GM18873 (cell line): Measurements from ENCODE around the gene PDCD1LG2.
A peak's percentile ranks its signal among the peaks of the same experiment; 100 is the strongest.
"Not testable (repeated sequence)": the region's sequence is repeated elsewhere in the genome, so short reads cannot be mapped to it uniquely, and the experiment has no call there.

Experiments used
- ATAC-seq: cut with Tn5 transposase; IDR thresholded peaks from one replicate; pipeline ENCODE4 v1.9.1; 2021; ENCODE audit warnings: mild to moderate bottlenecking, moderate library complexity, moderate number of reproducible peaks; ENCODE audit not compliant: unreplicated experiment, low FRiP score

PDCD1LG2 gene

DNA sequence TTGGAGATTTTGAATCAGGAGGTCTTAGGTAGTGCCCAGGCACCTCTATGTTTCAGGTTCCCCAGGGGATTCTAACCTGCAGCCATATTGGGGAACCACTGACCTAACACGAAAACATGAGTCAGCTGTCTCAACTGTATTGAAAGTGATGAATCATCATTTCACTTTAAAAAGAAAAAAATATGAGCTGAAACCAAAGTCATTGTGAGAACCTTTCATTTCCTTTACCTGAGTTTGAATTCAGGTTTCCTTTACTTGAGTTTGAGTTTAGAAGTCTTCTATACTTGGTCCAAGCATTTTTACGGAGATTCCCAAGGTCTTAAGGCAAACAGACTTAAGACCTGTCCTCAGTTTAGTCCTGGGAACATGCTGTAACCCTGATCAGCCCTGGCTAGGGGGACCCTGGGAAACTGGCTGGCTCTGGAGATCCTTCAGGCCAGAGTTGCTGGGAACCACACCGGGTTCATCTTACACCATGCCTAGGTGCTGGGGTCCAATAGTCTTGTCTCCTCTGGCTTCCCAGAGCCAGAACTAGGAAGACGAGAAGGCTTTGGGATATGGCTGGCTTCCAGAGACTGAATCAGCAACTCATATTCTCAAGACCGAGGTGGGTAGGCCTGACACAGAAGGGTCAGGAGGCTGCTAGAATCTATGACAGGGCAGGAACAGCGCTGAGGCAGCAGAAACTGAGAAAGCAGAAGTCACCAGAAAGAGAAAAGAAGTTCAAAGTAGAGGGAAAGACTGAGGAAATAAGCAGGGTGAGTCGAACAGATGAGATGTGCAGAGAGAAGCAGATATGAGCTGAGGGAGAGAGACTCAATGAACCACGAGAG is 16.4 kb upstream of the PDCD1LG2 start:
- ATAC-seq: peak; percentile 86

DNA sequence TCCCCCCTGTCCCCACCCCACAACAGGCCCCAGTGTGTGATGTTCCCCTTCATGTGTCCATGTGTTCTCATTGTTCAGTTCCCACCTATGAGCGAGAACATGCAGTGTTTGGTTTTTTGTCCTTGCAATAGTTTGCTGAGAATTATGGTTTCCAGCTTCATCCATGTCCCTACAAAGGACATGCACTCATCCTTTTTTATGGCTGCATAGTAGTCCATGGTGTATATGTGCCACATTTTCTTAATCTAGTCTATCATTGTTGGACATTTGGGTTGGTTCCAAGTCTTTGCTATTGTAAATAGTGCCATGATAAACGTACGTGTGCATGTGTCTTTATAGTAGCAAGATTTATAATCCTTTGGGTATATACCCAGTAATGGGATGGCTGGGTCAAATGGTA is 15.6 kb upstream of the PDCD1LG2 start:
- not testable (repeated sequence) for ATAC-seq

DNA sequence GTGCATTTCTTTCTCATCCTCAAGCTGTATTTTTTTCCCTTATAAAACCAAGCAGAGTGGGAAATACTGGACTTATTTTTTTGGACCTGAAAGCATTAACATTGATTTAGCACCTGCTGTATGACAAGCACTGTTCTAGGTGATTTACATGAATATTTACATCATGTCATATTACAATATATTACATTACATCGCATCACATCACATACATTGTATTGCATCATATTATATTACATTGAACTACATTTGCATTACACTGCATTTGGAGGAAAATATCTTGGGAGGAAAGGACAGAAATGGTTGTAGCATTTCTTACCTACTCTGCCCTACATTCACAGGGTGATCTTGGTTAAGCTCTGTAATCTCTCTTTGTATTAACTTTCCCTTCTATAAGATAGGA is 11.2 kb upstream of the PDCD1LG2 start:
- ATAC-seq: no peak

DNA sequence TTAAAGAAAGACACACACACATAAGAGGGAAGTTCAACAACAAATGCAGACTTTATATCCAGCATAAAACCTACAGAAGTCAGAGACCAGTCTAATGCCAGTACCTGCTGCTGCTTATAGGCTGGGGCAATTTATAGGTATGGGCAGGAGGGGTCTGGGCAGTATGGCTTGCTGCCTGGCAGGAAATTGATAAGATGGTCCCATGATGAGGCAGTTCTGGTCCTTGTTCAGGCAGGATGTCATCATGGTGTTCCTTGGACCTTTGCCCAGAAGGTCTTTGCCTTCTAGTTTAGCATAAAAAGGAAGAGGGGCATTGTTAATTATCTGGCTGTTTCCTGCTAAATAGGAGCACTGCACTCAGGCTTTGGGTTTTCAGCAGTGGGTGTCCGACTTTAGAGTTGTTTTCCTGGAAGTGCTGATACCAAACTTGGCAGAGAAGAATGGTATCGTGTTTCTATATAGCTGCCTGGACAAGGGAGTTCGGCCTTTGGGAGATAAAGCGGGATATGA is 10.4 kb upstream of the PDCD1LG2 start:
- no peak for ATAC-seq

DNA sequence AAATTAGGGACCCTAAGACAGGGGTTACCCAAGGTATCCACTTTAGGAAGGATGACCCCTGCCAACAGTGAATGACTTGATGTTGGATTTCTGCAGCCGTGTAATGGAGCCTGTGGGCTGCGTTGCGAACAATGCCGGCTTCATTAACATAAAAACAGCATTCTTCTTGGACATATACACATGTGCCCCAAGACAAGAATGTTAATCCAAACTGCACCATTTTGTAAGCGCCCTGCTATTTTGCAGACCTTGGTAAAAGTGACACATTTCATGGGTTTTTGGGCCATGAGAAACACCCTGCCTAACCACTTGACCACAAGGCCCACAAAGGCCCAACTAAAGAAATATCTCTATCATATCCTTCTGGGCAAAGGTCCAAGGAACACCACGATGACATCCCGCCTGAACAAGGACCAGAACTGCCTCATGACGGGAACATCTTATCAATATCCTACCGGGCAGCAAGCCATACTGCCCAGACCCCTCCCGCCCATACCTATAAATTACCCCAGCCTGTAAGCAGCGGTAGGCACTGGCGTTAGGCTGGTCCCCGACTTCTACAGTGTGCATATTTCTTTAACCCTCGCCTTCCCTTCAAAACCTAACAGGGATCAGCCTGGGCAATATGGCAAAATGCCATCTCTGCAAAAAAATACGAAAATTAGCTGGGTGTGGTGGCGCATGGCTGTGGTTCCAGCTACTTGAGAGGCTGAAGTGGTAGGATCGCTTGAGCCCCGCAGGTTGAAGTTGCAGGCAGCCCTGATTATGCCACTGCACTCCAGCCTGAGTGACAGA is 9.7 kb upstream of the PDCD1LG2 start:
- no peak for ATAC-seq

DNA sequence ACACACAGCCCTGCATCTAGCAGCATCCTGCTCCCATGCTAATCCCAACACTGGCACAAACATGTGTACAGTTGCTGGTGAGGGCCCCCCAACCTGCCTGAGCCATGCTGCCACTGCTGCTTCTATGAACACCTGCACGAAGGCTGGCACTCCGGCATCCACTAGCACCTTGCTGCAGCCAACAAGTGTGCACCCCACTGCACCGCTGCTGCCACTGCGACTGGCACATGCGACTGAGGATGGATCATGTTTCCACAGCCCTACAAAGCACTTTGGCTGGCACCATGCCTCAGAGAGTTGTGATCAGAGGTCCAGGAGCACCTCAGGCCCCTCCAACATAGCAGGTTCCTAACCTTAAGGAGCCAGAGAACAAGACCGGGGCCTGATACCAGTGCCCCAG is 7.8 kb upstream of the PDCD1LG2 start:
- ATAC-seq: no peak

DNA sequence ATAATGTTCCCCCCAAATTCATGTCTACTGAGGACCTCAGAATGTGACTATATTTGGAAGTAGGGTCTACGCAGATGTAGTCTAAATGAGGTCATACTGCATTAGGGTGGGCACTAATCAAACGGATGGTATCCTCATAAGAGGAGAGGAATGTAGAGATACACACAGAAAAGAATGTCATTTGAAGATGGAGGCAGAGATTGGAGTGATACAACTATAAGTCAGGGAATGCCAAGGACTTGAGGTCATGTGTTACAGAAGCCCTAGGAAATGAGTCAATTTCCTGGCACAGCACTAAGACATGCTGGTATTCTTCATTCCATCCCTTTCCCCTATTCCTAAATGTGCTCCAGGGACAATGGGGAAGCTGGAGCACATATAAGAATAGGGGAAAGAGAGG is 758 bp upstream of the PDCD1LG2 start:
- ATAC-seq: no peak

DNA sequence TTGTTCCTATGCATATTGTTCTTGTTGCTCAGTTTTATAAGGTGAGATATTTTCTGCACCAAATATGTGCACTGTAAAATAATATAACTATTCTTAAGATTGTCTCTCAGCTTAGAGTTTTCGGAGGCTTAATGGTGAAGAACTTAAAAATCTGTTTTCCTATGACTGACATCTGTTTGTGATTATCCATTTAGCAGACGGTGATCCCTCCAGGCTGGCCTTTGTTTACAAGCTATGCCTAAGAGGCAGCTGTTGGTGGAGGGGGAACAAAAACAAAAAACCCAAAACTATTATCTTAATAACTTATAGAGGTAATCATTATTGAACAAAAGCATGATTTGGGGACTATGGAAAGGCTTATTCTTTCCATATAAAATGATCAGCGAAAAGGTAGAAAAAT is 658 bp downstream of the PDCD1LG2 start:
- no peak for ATAC-seq

DNA sequence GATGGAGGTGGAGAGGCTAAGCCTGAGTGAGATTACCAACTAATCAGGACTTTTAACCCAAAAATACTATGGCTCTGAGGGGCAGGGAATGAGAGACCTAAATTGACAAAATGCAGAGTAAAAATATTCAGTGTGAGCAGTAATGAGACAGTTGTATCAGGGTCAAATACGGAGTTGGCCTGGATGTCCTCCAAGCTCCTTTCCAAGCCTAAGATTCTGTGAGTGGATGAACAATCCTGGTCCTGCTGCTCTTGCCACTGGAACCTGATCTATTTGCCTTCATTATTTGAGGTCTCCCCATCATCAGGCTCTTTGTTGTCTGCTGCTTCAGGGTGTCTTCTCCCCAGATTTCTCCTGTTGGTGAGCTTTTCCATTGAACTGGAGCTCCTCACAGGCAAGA is 1.1 kb downstream of the PDCD1LG2 start:
- no peak for ATAC-seq

DNA sequence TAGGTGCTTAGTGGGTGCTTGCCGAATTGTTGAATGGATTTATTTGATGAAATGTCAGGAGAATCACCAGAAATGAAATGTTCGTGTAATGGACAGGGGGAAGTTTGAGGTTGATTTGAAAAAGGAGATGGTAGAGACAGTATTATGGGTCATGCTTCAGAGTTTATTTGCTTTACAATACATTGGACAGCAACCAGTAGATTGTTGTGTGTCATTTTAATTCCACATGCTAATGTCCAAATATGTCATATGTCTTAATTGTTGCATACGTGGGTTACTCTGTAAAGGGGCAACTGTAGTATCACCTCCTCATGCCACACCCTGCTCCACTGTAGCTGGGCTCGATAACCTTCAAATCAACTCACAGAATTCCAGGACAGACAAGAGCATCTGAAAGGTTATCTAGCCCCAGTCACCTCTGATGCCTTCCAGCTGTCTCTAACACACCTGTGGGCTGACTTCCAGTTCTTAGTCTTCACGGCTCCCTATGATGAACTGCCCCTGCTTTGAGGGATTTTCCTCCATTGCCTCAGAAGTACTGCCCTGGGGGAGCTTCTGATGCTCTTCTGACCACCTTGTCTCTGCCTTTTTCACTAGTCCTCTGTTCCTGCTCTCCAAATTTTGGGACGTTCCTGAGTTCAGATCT is 1.7 kb downstream of the PDCD1LG2 start:
- no peak for ATAC-seq

DNA sequence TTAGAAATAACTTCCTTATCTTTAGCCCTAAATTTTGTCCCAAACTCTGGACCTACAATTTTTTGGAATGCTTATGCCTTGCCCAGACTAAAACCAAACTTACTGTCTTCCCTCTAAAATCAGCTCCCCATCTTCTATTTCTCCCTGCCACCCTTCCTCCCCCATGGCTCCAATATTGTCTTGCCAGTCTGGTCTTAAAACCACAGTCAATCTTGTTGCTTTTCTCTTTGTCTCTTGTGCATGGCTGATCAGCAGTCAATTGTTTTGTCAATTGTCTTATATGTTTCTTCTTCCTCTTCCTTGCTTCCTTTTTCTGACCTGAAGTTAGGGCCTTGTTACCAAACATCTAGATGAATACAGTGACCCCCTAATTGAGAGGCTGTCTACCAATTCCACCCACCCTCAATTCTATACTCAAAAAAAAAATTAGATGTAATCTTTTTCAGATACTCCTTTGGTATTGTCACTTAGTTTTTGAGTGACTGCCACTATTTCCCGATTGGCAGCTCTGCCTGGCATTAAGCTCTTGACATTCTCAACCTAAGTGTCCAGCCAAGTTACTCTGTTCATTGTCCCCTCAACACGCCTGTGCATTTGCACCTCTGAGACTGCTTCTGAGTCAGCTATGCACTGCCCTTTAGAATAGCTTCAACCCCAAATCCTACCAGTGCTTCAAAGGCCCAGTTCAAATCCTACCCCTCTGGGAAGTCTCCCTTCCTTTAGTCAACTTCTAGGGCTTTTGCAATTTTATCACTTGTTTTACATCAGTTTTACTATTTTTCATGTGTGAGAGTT is 2.5 kb downstream of the PDCD1LG2 start:
- no peak for ATAC-seq

DNA sequence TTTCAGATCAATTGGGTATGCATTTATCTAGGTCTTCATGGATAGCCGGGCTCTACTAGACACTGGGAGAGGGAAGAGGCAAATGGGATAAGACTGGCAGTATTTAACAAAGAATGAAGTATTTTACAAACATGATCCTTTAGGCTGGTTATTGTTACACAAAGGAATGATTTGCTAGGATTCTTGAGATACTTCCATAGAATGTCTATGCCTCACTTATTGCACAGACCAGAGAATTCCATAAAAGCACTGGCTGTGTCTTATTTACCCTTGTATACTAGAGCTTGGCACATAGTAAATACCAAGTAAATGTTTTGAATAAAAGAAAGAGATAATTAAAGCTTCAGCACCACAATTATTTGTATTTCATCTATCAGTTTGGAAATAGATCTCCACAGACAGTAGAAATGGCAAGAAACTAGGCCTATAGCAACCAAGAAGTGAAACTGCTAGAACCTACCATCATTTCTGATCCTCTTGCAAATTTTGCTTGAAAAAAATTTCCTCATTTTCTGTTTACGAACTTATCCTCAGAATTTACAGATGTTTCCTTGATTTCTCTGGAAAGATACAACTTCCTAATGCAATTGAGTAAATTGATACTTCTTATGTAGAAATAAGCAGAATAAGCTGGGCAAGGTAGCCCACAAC is 3.8 kb downstream of the PDCD1LG2 start:
- no peak for ATAC-seq

DNA sequence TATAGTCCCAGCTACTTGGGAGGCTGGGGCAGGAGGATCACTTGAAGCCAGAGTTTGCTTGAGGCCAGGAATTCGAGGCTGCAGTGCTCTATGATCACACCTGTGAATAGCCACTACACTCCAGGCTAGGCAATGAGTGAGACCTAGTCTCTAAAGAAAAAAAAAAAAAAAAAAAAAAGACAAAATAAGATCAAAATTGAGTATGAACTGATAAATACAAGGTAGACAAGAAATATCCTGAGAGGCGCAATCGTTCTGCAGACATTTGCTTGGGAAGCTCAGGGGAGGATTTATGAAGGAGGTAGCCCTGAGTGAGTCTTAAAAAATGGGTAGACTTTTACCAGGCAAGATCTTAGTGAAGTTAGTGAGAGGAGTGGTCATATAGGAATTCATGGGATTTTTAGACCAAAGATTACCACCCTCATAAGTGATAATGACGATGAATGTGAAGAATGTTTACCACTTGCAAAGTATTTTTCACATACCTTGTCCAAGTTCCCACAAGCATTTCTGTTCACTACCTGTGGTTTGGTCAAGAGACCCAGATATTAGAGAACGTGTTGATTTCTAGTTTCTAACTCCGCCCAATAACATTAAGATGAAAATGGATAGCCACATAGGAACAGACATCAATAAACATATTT is 4.4 kb downstream of the PDCD1LG2 start:
- no peak for ATAC-seq

DNA sequence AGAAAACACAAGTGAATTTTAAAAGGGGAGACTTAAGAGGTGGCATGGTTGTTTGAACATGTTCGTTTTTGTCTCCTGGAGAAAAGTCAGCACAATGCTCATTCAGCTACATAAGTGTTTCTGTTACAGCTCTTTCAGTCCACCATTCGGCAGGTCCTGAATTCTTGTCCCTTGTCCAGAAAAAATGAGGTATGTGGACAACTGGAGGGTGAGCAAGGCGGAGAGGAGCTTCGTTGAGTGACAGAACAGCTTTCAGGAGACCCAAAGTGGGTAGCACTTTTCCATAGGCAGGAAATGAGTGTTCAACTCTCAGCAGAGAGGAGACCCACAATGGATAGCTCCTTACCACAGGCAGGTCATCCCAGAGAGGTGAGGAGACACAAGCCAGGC is 4.9 kb downstream of the PDCD1LG2 start:
- no peak for ATAC-seq

DNA sequence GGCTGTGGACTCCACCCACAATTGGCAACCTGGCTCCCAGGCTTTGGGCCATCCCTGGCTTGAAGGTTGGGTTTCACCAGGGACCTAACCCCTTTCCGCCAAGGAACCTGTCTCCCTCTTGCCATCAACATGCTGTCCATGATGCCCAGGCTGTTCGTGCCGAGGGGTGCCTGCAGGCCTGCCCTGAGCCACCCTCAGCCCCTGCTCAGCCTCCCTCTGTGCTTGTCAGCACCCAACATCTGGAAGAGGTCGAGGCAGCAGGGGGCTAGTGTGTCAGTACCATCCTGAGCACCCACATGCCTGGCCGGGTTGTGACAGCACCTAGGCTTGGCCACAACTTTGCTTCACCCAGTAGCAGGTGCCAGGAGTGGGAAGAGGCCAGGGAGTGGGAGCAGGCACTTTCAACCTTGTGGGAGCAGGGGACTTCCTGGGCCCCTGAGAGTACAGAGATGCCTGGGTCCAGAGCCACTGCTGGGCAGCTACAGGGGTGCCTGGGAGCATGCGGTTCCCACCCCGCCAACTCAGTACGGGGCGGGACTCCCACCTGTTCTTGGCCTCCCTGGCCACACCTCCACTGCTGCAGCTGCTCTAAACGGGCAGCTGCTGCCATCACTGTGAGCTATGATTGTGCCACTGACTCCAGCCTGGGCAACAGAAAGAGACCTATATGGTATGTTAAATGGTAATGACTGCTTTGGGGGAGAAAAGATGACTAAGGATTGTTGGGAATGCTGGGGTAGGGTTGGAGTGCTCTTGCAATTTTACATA is 6.3 kb downstream of the PDCD1LG2 start:
- ATAC-seq: no peak

DNA sequence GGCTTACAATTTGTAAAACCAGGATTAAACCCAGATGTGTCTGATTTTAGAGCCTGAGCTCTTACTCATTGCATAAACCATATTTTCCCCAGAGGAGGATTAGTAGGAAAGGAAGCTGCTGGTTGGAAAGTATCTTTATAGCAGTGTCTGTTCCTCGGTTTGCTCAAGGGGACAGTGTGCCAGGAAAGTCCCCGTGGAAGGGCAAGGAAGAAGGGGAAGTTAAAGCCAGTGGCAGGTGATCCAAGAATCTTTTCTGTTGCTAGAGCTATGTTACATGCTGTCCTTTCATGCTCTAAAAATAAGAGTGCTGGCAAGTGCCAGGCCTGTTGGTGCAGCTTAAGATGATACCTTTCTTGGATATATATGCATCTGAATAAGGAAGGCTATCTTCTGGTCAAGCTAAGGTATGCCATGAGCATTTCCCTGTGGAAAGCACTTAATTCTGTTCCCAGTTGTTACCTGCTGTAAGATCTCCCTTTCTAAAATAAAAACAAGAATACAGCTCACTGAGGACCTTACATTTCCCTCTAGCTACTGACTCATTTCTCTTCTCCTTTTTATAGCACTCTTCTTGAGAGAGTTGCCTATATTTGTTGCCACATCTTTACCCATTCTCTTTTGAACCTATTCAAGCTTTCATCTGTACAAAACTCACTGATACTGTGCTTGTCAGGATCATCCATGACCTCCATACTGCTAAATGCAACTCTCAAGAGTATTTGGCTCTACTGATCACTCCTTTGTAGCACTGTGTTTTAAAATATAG is 8.0 kb downstream of the PDCD1LG2 start:
- peak; percentile 61 for ATAC-seq

DNA sequence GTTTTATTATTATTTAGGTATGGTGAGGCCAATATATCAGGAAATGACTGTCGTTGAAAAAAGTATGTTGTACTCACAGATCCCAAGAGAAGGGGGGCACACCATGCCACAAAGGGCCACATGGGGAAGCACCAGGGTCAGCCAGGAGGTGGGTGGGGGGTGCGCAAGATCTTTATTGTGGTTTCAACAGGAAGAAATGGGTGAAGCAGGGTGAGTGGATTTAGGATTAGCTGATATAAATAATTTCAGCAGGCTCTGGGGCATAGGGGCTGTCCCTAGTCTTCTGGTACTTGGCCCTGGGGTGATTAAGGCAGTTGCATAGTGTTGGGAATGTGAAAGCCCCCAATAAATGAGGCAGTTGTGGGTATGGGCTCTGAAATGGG is 8.6 kb downstream of the PDCD1LG2 start:
- peak; percentile 18 for ATAC-seq

DNA sequence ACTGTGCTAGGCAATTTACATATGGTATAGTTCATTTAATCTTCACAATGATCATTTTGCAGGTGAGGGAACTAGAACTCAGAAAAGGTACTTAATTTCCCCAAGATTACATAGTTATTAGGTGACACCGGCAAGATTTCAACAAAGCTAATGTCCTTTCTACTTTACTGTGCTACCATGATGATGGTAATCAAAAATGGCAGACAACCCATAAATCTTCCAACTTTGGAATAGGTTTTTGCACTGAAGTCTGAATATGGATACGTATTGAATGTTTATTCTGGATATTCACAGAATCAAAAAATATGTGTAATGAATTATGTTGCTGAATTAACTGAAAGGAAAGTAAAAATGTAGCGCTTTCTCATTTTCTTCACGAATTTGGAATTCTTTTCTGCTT is 13.8 kb downstream of the PDCD1LG2 start:
- ATAC-seq: no peak
